OCI-LY3 (cell line): ENCODE data around the gene SPATA22.

Experiments used
- H2AFZ ChIP-seq: fragments of 200-600, 300-600 bp; shearing (Covaris generic); 2 replicates; pipeline ENCODE4 v1.6.0; 2014; ENCODE audit warnings: antibody characterized with exemption, low read depth, low read length
- H3K27ac ChIP-seq: fragments of 200-600, 300-600 bp; sonication (generic); 2 replicates; pipeline ENCODE4 v1.5.1; 2014; ENCODE audit warnings: mild to moderate bottlenecking, low read length, moderate library complexity, mixed read lengths
- H3K27me3 ChIP-seq: fragments of 200-600, 300-600 bp; sonication (generic); 2 replicates; pipeline ENCODE4 v1.6.1; 2014; ENCODE audit warnings: low read depth, low read length, mixed read lengths
- H3K36me3 ChIP-seq: fragments of 200-600, 300-600 bp; sonication (generic); replicated peaks from 2 replicates; pipeline ENCODE3; 2014; ENCODE audit warnings: low read depth, low read length, mixed read lengths
- H3K4me1 ChIP-seq: fragments of 300-600, 200-600 bp; sonication (generic); 2 replicates; pipeline ENCODE4 v1.6.1; 2014; ENCODE audit warnings: low read length, mixed read lengths
- H3K4me2 ChIP-seq: fragments of 200-600, 300-600 bp; sonication (generic); 2 replicates; pipeline ENCODE4 v1.6.1; 2014; ENCODE audit warnings: low read length, mixed read lengths
- H3K4me3 ChIP-seq: fragments of 300-600, 200-600 bp; sonication (generic); 2 replicates; pipeline ENCODE4 v1.5.1; 2014; ENCODE audit warnings: antibody characterized with exemption, mild to moderate bottlenecking, low read length, moderate library complexity
- H3K79me2 ChIP-seq: fragments of 300-600, 200-600 bp; shearing (Covaris generic); 2 replicates; pipeline ENCODE4 v1.6.1; 2014; ENCODE audit warnings: mild to moderate bottlenecking, low read length, mixed read lengths
- H3K9ac ChIP-seq: fragments of 300-600, 200-600 bp; shearing (Covaris generic); 2 replicates; pipeline ENCODE4 v1.6.0; 2014; ENCODE audit warnings: mild to moderate bottlenecking, low read length, moderate library complexity
- H3K9me3 ChIP-seq: fragments of 200-600, 300-600 bp; shearing (Covaris generic); 2 replicates; pipeline ENCODE4 v1.6.1; 2014; ENCODE audit warnings: low read length, mixed read lengths; ENCODE audit not compliant: insufficient read depth
- H4K20me1 ChIP-seq: fragments of 200-600, 300-600 bp; sonication (generic); 2 replicates; pipeline ENCODE4 v1.6.1; 2016; ENCODE audit warnings: low read length, mixed read lengths; ENCODE audit not compliant: insufficient read depth
- CTCF ChIP-seq: fragments of 200-600, 300-600 bp; sonication (generic); IDR thresholded peaks from 2 replicates; pipeline ENCODE4 v1.5.1; 2014; ENCODE audit warnings: antibody characterized with exemption, low read length, low read depth
- EZH2phosphoT487 ChIP-seq: fragments of 200-600 bp; shearing (Covaris generic); IDR thresholded peaks from 2 replicates; pipeline ENCODE4 v1.6.1; 2018; ENCODE audit warnings: antibody characterized with exemption, mixed run types, low read depth

Gene SPATA22

DNA sequence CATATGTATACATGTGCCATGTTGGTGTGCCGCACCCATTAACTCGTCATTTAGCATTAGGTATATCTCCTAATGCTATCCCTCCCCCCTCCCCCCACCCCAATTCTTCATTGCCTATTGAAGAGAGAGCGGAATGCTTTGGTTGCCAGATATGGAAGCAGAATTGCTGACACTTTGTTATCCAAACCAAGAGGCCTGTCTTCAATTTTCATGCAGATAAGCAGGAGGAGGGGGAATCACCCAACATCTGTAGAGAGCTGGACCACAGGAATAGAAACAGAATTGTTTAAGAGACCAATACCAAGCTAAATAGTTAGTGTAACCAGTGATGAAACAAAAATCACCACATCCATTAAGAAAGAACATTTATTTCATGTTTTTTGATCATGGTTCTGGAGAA is 11.2 kb upstream of the SPATA22 start:
- TF ChIP-seq CTCF (no peak), EZH2phosphoT487 (no peak)

DNA sequence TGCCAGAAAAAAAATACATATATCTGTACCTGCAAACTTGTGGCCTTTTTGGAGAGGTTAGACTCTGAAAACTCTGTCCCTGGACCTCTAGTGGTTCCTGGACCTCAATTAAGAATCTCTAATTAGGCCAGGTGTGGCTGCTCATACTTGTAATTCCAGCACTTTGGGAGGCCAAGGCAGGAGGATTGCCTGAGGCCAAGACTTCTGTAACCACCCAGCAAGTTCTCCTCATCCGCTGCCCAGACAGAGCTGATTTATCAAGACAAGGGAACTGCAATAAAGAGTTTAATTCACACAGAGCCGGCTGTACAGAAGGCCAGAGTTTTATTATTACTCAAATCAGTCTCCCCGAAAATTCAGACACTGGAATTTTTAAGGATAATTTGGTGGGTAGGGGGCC is 8.4 kb upstream of the SPATA22 start:
- Histone ChIP-seq H3K9ac (no peak overlapping the region), H3K4me3 (no peak overlapping the region), H3K4me2 (no peak overlapping the region), H3K4me1 (no peaks in the 10 kb centered on the region), H3K27ac (no peak overlapping the region), H3K9me3 (no peaks in the 10 kb centered on the region), H2AFZ (no peak overlapping the region), H3K79me2 (no peaks in the 10 kb centered on the region), H3K27me3 (no peaks in the 10 kb centered on the region), H3K36me3 (no peaks in the 10 kb centered on the region), H4K20me1 (no peaks in the 10 kb centered on the region)
- TF ChIP-seq EZH2phosphoT487: no peak
- TF ChIP-seq CTCF: no peak

More for the DNA sequence above, 11.2 kb upstream of the SPATA22 start:
- no peaks in the 10 kb centered on the region for H4K20me1 ChIP-seq
- no peak overlapping the region for H3K4me2 ChIP-seq
- H3K79me2 ChIP-seq: no peaks in the 10 kb centered on the region
- H3K4me3 ChIP-seq: no peak overlapping the region
- H3K9ac ChIP-seq: no peak overlapping the region
- H3K36me3 ChIP-seq: no peaks in the 10 kb centered on the region
- H3K4me1 ChIP-seq: no peaks in the 10 kb centered on the region
- H3K27ac ChIP-seq: no peak overlapping the region
- no peaks in the 10 kb centered on the region for H3K9me3 ChIP-seq
- 0 out of 2 replicates have a peak, but pooled peaks cover 3% of the 10 kb centered on the region for H3K27me3 ChIP-seq
- no peak overlapping the region for H2AFZ ChIP-seq

GRCh38 chr17:3475812-3476610 is 4.4 kb upstream of the SPATA22 start, which contains the start of gene ASPA:
Gene ASPA (plus strand): TSS chr17:3475997. CDS start chr17:3476160, 163 bp downstream.
- Histone ChIP-seq H3K36me3 (no peaks in the 10 kb centered on the region), H2AFZ (no peak within 1 kb of the TSS), H3K4me2 (no peak within 1 kb of the TSS), H3K9me3 (no peaks in the 10 kb centered on the region), H3K79me2 (no peaks in the 10 kb centered on the region), H3K4me3 (no peak within 1 kb of the TSS), H3K27ac (no peak within 1 kb of the TSS), H3K4me1 (no peaks in the 10 kb centered on the region), H3K9ac (no peak within 1 kb of the TSS), H4K20me1 (no peaks in the 10 kb centered on the region), H3K27me3 (no peaks in the 10 kb centered on the region)
- TF ChIP-seq CTCF (no peak), EZH2phosphoT487 (no peak)

- Histone ChIP-seq H3K9me3 (no peaks in the 10 kb centered on the region), H3K27ac (no peak overlapping the region)
Observed at GRCh38 chr17:3475251-3475685, 3.6 kb upstream of the SPATA22 start.

More at GRCh38 chr17:3475251-3475685, 3.6 kb upstream of the SPATA22 start:
- Histone ChIP-seq H3K4me2 (no peak overlapping the region), H3K79me2 (no peaks in the 10 kb centered on the region), H3K4me1 (no peaks in the 10 kb centered on the region), H3K9ac (no peak overlapping the region), H3K27me3 (no peaks in the 10 kb centered on the region), H4K20me1 (no peaks in the 10 kb centered on the region), H3K36me3 (no peaks in the 10 kb centered on the region), H2AFZ (no peak overlapping the region), H3K4me3 (no peak overlapping the region)
- TF ChIP-seq EZH2phosphoT487: no peak
- TF ChIP-seq CTCF: no peak
